H1 (cell line): ENCODE results near the gene LMTK2. TPM values are rescaled to one million over a fixed set of nuclear protein-coding genes. Genes with fewer than 3 reads are reported as not detected.

Source experiments
- HDAC2 ChIP-seq, 2 experiments: fragments of 300-600 bp in 1 of 2; sonication (generic) in 1 of 2; IDR thresholded peaks; 2 replicates each; pipeline ENCODE4 v1.6.1; 2011 to 2012; ENCODE audit warnings: low read depth in 2 of 2, low read length in 2 of 2, mild to moderate bottlenecking in 2 of 2, moderate library complexity in 2 of 2, borderline replicate concordance in 1 of 2, inconsistent platforms in 1 of 2
- HDAC6 ChIP-seq: IDR thresholded peaks from one replicate; pipeline ENCODE4 v1.7.1; 2012; ENCODE audit warnings: low read depth, mild to moderate bottlenecking, inconsistent platforms, low read length, moderate library complexity
- JUN ChIP-seq: IDR thresholded peaks from 2 replicates; pipeline ENCODE4 v1.6.1; 2011; ENCODE audit warnings: low read depth, mild to moderate bottlenecking, improper control_type of control experiment, low read length
- JUND ChIP-seq: IDR thresholded peaks from 2 replicates; pipeline ENCODE4 v1.6.1; 2011; ENCODE audit warnings: mild to moderate bottlenecking, improper control_type of control experiment, low read length
- KDM4A ChIP-seq: IDR thresholded peaks from one replicate; pipeline ENCODE4 v1.7.1; 2012; ENCODE audit warnings: low read depth, mild to moderate bottlenecking, moderate library complexity, low read length, inconsistent platforms; ENCODE audit not compliant: severe bottlenecking
- KDM5A ChIP-seq: fragments of 200-600 bp; IDR thresholded peaks from 2 replicates; pipeline ENCODE4 v1.7.1; 2012; ENCODE audit warnings: mild to moderate bottlenecking, low read length, inconsistent platforms, mixed read lengths
- SP2 ChIP-seq: IDR thresholded peaks from 2 replicates; pipeline ENCODE4 v1.6.1; 2012; ENCODE audit warnings: mild to moderate bottlenecking, low read length, inconsistent platforms
- SP4 ChIP-seq: IDR thresholded peaks from 2 replicates; pipeline ENCODE4 v1.6.1; 2012; ENCODE audit warnings: low read length, inconsistent platforms
- TBP ChIP-seq: IDR thresholded peaks from 2 replicates; pipeline ENCODE4 v1.6.1; 2011; ENCODE audit warnings: low read depth, low read length, improper control_type of control experiment
- TEAD4 ChIP-seq: IDR thresholded peaks from 2 replicates; pipeline ENCODE4 v1.6.1; 2012; ENCODE audit warnings: low read depth, low read length, inconsistent platforms, mixed read lengths
- polyA plus RNA-seq, 7 experiments: library from polyadenylated mRNA; depleted of rRNA in 3 of 7; stranded (reverse) in 5 of 7; unstranded in 2 of 7; fragments of >200 nt in 5 of 7; fragments of 200-250 nt in 2 of 7; gene quantifications; 1 replicate in 5 of 7; 2 replicates in 1 of 7; 4 replicates in 1 of 7; pipeline versions ENCODE4 v1.2.1 to v1.2.3, GENCODE V29; 2011 to 2013; ENCODE audit warnings: missing spikeins in 2 of 7, mixed read lengths in 2 of 7
- total RNA-seq: library from RNA; stranded (reverse); fragmentation: NEBNext Ultra II Directional; extraction: Animal tissue kit (Norgen Biotek cat#: 25700); gene quantifications from 2 replicates; pipeline ENCODE4 v1.2.1, GENCODE V29; 2021
- TF ChIP-seq, protein P1 (sequence below): fragments of 300-600 bp; sonication (generic); IDR thresholded peaks from 2 replicates; pipeline ENCODE4 v1.7.1; 2012; ENCODE audit warnings: low read length, moderate library complexity, mild to moderate bottlenecking, inconsistent platforms; ENCODE audit not compliant: insufficient replicate concordance
- TF ChIP-seq, protein P2 (sequence below): IDR thresholded peaks from 2 replicates; pipeline ENCODE4 v1.6.1; 2011; ENCODE audit warnings: low read length, improper control_type of control experiment

The LMTK2 gene
- total and polyA plus RNA-seq, 2 of the 8 experiments (the other 6 are each of a cell fraction or from before 2014, with no cell fraction given), result 9.7 to 30.7 TPM

DNA sequence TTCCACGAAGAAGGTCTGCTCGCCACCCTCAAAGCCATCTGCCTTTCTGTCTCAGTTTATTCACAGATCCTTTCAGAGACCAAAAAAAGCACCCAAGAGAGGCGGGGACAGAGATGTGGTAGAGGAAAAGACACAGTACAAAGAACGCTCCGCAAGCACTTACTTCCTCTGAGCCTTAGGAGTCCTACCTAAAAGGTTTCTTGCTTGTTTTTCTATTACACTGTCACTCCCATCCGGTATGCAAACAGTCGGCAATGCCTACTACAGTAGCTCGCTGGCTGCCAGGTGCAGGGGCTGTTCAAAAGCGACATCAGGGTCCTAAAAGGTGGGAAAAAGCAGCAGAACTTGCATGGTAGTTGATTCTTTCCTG is 144.6 kb downstream of the LMTK2 start (continued):
- TF ChIP-seq, protein P1, sequence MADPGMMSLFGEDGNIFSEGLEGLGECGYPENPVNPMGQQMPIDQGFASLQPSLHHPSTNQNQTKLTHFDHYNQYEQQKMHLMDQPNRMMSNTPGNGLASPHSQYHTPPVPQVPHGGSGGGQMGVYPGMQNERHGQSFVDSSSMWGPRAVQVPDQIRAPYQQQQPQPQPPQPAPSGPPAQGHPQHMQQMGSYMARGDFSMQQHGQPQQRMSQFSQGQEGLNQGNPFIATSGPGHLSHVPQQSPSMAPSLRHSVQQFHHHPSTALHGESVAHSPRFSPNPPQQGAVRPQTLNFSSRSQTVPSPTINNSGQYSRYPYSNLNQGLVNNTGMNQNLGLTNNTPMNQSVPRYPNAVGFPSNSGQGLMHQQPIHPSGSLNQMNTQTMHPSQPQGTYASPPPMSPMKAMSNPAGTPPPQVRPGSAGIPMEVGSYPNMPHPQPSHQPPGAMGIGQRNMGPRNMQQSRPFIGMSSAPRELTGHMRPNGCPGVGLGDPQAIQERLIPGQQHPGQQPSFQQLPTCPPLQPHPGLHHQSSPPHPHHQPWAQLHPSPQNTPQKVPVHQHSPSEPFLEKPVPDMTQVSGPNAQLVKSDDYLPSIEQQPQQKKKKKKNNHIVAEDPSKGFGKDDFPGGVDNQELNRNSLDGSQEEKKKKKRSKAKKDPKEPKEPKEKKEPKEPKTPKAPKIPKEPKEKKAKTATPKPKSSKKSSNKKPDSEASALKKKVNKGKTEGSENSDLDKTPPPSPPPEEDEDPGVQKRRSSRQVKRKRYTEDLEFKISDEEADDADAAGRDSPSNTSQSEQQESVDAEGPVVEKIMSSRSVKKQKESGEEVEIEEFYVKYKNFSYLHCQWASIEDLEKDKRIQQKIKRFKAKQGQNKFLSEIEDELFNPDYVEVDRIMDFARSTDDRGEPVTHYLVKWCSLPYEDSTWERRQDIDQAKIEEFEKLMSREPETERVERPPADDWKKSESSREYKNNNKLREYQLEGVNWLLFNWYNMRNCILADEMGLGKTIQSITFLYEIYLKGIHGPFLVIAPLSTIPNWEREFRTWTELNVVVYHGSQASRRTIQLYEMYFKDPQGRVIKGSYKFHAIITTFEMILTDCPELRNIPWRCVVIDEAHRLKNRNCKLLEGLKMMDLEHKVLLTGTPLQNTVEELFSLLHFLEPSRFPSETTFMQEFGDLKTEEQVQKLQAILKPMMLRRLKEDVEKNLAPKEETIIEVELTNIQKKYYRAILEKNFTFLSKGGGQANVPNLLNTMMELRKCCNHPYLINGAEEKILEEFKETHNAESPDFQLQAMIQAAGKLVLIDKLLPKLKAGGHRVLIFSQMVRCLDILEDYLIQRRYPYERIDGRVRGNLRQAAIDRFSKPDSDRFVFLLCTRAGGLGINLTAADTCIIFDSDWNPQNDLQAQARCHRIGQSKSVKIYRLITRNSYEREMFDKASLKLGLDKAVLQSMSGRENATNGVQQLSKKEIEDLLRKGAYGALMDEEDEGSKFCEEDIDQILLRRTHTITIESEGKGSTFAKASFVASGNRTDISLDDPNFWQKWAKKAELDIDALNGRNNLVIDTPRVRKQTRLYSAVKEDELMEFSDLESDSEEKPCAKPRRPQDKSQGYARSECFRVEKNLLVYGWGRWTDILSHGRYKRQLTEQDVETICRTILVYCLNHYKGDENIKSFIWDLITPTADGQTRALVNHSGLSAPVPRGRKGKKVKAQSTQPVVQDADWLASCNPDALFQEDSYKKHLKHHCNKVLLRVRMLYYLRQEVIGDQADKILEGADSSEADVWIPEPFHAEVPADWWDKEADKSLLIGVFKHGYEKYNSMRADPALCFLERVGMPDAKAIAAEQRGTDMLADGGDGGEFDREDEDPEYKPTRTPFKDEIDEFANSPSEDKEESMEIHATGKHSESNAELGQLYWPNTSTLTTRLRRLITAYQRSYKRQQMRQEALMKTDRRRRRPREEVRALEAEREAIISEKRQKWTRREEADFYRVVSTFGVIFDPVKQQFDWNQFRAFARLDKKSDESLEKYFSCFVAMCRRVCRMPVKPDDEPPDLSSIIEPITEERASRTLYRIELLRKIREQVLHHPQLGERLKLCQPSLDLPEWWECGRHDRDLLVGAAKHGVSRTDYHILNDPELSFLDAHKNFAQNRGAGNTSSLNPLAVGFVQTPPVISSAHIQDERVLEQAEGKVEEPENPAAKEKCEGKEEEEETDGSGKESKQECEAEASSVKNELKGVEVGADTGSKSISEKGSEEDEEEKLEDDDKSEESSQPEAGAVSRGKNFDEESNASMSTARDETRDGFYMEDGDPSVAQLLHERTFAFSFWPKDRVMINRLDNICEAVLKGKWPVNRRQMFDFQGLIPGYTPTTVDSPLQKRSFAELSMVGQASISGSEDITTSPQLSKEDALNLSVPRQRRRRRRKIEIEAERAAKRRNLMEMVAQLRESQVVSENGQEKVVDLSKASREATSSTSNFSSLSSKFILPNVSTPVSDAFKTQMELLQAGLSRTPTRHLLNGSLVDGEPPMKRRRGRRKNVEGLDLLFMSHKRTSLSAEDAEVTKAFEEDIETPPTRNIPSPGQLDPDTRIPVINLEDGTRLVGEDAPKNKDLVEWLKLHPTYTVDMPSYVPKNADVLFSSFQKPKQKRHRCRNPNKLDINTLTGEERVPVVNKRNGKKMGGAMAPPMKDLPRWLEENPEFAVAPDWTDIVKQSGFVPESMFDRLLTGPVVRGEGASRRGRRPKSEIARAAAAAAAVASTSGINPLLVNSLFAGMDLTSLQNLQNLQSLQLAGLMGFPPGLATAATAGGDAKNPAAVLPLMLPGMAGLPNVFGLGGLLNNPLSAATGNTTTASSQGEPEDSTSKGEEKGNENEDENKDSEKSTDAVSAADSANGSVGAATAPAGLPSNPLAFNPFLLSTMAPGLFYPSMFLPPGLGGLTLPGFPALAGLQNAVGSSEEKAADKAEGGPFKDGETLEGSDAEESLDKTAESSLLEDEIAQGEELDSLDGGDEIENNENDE, result no peak
- no peak for TF ChIP-seq JUN
- TF ChIP-seq JUND, result no peak
- no peak for TF ChIP-seq TBP
- TF ChIP-seq SP2, result no peak
- no peak for TF ChIP-seq KDM4A
- TF ChIP-seq TEAD4, result no peak
- TF ChIP-seq, protein P2, sequence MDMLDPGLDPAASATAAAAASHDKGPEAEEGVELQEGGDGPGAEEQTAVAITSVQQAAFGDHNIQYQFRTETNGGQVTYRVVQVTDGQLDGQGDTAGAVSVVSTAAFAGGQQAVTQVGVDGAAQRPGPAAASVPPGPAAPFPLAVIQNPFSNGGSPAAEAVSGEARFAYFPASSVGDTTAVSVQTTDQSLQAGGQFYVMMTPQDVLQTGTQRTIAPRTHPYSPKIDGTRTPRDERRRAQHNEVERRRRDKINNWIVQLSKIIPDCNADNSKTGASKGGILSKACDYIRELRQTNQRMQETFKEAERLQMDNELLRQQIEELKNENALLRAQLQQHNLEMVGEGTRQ, result no peak
- no peak for TF ChIP-seq SP4
- no peak for TF ChIP-seq HDAC6
- TF ChIP-seq HDAC2 (IDR thresholded peaks at IDR 0.05; ENCODE audit: borderline replicate concordance in 1 of 2, low read depth in 2 of 2, low read length in 2 of 2), result no peak
- TF ChIP-seq KDM5A, result no peak
